ENCODE data around the gene KCTD4.
"Not testable (repeated sequence)": the region's sequence is repeated elsewhere in the genome, so short reads cannot be mapped to it uniquely, and the experiment has no call there.

Gene KCTD4

GRCh38 chr13:45219123-45219891 lies 18.5 kb upstream of the KCTD4 start:
- no peak overlapping the region for H3K4me3 ChIP-seq (ENCODE audit: low read depth, low read length)
- DNase-seq (ENCODE audit: low read depth): no peak

- DNase-seq (ENCODE audit: low read depth): no peak
- H3K4me3 ChIP-seq (ENCODE audit: low read depth, low read length): no peak overlapping the region
These were observed 17.8 kb upstream of the KCTD4 start for GRCh38 chr13:45218689-45219088.

- H3K4me3 ChIP-seq (ENCODE audit: low read depth, low read length): no peak overlapping the region
- no peak for DNase-seq (ENCODE audit: low read depth)
These were observed 15.3 kb upstream of the KCTD4 start for GRCh38 chr13:45216193-45216592.

GRCh38 chr13:45215392-45216077 lies 14.7 kb upstream of the KCTD4 start:
- no peak for DNase-seq (ENCODE audit: low read depth)
- H3K4me3 ChIP-seq (ENCODE audit: low read depth, low read length): no peak overlapping the region

GRCh38 chr13:45209229-45209628 lies 8.4 kb upstream of the KCTD4 start:
- no peak for DNase-seq (ENCODE audit: low read depth)
- no peak overlapping the region for H3K4me3 ChIP-seq (ENCODE audit: low read depth, low read length)

- H3K4me3 ChIP-seq (ENCODE audit: low read depth, low read length): no peak overlapping the region
- no peak for DNase-seq (ENCODE audit: low read depth)
These were observed 7.3 kb upstream of the KCTD4 start for GRCh38 chr13:45208132-45208531.

- H3K4me3 ChIP-seq (ENCODE audit: low read depth, low read length): no peak overlapping the region
- DNase-seq (ENCODE audit: low read depth): no peak
These were observed 6.5 kb upstream of the KCTD4 start for GRCh38 chr13:45207319-45207718.

- no peak overlapping the region for H3K4me3 ChIP-seq (ENCODE audit: low read depth, low read length)
- DNase-seq (ENCODE audit: low read depth): peak; percentile 71
These were observed 5.5 kb upstream of the KCTD4 start for GRCh38 chr13:45206340-45206739.

GRCh38 chr13:45205124-45205523 lies 4.3 kb upstream of the KCTD4 start:
- no peak overlapping the region for H3K4me3 ChIP-seq (ENCODE audit: low read depth, low read length)
- no peak for DNase-seq (ENCODE audit: low read depth)

- no peak for DNase-seq (ENCODE audit: low read depth)
- no peak overlapping the region for H3K4me3 ChIP-seq (ENCODE audit: low read depth, low read length)
These were observed 1.1 kb downstream of the KCTD4 start for GRCh38 chr13:45199711-45200110.

GRCh38 chr13:45198924-45199323 lies 1.9 kb downstream of the KCTD4 start:
- no peak overlapping the region for H3K4me3 ChIP-seq (ENCODE audit: low read depth, low read length)

GRCh38 chr13:45198041-45198440 lies 2.8 kb downstream of the KCTD4 start:
- H3K4me3 ChIP-seq (ENCODE audit: low read depth, low read length): no peak overlapping the region
- no peak for DNase-seq (ENCODE audit: low read depth)

More at GRCh38 chr13:45198924-45199323, 1.9 kb downstream of the KCTD4 start:
- no peak for DNase-seq (ENCODE audit: low read depth)

GRCh38 chr13:45196622-45197021 lies 4.2 kb downstream of the KCTD4 start:
- no peak overlapping the region for H3K4me3 ChIP-seq (ENCODE audit: low read depth, low read length)
- no peak for DNase-seq (ENCODE audit: low read depth)

- no peak overlapping the region for H3K4me3 ChIP-seq (ENCODE audit: low read depth, low read length)
- no peak for DNase-seq (ENCODE audit: low read depth)
These were observed 4.7 kb downstream of the KCTD4 start for GRCh38 chr13:45196096-45196495.

GRCh38 chr13:45195421-45195820 lies 5.4 kb downstream of the KCTD4 start:
- DNase-seq (ENCODE audit: low read depth): no peak
- no peak overlapping the region for H3K4me3 ChIP-seq (ENCODE audit: low read depth, low read length)

- DNase-seq (ENCODE audit: low read depth): no peak
- H3K4me3 ChIP-seq (ENCODE audit: low read depth, low read length): no peak overlapping the region
These were observed 6.5 kb downstream of the KCTD4 start for GRCh38 chr13:45194081-45194939.

GRCh38 chr13:45191874-45192273 lies 9.0 kb downstream of the KCTD4 start:
- DNase-seq (ENCODE audit: low read depth): no peak

GRCh38 chr13:45189511-45189910 lies 11.3 kb downstream of the KCTD4 start:
- DNase-seq (ENCODE audit: low read depth); H3K4me3 ChIP-seq (ENCODE audit: low read depth, low read length): not testable (repeated sequence)

More at GRCh38 chr13:45191874-45192273, 9.0 kb downstream of the KCTD4 start:
- H3K4me3 ChIP-seq (ENCODE audit: low read depth, low read length): no peak overlapping the region

- DNase-seq (ENCODE audit: low read depth); H3K4me3 ChIP-seq (ENCODE audit: low read depth, low read length): not testable (repeated sequence)
These were observed 11.8 kb downstream of the KCTD4 start for GRCh38 chr13:45189077-45189476.

- DNase-seq (ENCODE audit: low read depth): no peak
- H3K4me3 ChIP-seq (ENCODE audit: low read depth, low read length): no peak overlapping the region
These were observed 15.6 kb downstream of the KCTD4 start for GRCh38 chr13:45185286-45185685.

All from skeletal muscle cell (primary cell).